Nucleus accumbens (tissue), 56 donors: ENCODE data around the gene CDIPT.

ENCODE experiments used
- DNase-seq, 56 donors: peaks; one replicate each; lab custom pipeline; 2025; lab: John Stamatoyannopoulos, UW

The CDIPT gene

GRCh38 chr16:29863669-29863984 is 601 bp upstream of the CDIPT start:
- DNase-seq = peak in 1 of 56 donors; percentile 38

- peak in 13 of 56 donors; percentile 16 to 58 (median 44) for DNase-seq
Measured at GRCh38 chr16:29862383-29862883, 593 bp downstream of the CDIPT start.

- no peak for DNase-seq
Measured at GRCh38 chr16:29860218-29860617, 2.8 kb downstream of the CDIPT start.

DNA sequence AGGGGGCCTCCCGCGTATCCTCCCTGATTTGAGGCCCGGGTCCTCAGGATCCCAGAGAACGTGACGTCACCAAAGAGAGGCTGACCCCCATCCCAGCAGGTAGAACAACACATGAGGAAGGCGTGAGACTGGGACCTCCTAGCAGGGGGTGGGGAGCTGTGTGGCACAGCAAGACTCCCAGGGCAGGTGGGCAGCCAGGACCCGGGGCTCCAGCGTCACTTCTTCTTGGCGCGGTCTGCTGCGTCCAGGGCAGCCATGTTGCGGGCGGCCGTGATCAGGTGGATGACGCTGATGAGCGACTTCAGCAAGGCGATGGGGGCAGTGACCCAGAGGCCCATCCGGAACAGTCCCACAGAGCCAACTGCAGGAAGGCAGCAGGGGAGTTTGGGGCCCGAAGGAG is 4.1 kb downstream of the CDIPT start:
- no peak for DNase-seq

DNA sequence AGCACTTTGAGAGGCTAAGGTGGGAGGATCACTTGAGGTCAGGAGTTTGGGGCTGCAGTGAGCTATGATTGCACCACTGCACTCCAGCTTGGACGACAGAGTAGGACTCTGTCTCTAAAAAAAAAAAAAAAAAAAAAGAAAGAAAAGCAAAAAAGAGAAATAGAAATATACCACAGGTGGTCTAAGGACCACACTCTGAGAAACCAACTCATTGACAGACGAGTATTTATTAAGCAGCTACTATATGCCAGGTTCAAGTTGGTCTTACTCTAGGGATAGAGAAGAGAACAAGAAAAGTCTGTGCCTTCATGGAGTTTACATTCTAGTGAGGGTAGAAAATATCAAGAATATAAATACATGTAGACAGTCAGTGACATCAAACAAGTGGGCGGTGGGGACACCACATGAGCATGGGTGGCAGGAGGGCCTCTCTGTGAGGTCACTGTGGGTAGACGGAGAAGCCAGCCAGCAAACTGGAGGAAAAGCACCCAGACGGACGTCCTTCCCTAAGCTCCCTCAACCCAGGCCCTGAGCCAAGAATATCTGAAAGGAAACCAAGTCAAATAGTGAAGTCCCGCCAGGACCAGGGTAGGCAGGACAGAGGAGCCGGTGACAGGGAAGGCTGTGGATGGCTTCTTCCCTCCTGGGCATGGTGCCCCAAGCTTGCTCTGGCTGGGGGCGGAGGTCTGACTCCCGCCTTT is 4.7 kb downstream of the CDIPT start:
- peak in 7 of 56 donors; percentile 2 to 63 (median 18) for DNase-seq

DNA sequence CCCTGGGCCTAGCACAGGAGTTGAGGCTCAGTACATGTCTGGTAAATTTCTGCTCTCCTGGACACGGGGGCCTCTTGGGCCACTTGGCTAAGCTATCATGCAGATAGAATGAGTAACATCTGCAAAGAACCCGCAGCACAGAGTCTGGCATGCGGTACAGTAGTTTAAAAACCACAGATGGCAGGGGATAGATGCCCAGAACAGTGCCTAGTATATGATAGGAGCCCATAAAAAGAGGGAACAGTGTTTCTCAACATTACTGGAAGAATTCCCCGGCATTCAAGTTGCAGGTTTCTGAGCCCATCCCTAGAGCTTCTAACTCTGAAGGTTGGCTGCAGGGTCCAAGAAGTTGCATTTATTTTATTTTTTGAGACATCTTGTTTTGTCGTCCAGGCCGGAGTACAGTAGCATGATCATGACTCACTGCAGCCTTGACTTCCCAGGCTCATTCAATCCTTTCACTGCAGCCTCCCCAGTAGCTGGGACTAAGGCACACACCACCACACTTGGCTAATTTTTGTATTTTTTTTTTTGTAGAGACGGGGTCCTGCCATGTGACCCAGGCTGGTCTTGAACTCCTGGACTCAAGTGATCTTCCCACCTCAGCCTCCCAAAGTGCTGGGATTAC is 5.8 kb downstream of the CDIPT start:
- DNase-seq = no peak

GRCh38 chr16:29854520-29855100 is 8.4 kb downstream of the CDIPT start:
- DNase-seq = no peak

- DNase-seq = no peak
Measured at GRCh38 chr16:29852654-29853053, 10.4 kb downstream of the CDIPT start.

- DNase-seq = no peak
Measured at GRCh38 chr16:29850998-29851397, 12.0 kb downstream of the CDIPT start.

DNA sequence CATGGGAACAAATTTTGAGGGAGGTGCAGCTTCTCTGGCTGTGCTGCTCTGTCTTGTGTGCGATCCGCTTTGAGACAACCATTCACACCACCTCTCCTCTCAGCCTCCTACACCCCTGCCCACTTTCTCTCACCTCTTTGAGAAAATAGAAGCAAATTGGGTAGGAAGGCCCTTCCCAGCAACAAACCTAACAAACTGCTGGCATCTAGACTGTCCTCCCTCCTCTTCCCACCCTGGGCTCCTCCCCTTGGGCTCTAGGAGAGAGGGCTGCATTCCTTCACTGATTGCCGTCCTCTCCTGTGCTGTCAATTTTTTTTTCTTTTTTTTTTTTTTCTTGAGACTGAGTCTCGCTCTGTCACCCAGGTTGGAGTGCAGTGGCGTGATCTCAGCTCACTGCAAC is 13.5 kb downstream of the CDIPT start:
- peak in 11 of 56 donors; percentile 3 to 51 (median 16) for DNase-seq

DNA sequence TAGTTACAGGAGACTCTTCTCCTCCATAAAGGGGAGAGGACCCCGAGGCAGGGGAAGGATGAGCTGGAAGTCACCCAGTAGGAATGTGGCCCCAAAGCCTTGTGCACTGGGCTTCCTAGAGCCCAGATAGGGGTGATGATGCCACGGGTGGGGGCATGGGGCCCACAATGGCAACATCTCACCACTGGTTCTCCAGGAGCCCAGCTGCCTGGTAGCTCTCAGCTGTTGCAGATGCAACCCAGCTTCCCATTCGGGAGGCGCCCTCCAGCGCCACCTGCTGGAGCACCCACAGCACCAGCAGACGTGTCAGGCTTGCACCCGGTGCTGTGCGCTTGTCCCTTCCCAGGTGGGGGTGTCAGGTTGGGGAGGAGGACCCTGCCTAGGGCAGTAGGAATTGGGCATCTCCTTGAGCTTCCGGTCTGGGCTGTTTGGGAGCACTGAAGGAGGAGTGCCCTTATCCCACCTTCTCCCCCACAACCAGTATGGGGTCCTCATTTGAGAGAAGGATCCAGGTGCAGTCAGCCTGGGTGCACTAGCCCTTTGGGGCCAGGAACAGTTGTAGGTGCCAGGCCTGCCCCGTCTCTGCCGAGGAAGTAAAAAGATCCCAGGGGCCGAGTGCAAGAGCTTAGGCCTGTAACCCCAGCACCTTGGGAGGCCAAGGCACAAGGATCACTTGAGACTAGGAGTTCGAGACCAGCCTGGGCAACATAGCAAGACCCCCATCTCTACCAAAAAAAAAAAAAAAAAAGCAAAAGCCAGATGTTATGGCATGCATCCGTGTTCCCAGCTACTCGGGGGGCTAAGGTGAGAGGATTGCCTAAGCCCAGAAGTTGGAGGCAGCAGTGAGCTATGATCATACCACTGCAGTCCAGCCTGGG is 14.4 kb downstream of the CDIPT start:
- peak in 49 of 56 donors; percentile 16 to 82 (median 40) for DNase-seq

DNA sequence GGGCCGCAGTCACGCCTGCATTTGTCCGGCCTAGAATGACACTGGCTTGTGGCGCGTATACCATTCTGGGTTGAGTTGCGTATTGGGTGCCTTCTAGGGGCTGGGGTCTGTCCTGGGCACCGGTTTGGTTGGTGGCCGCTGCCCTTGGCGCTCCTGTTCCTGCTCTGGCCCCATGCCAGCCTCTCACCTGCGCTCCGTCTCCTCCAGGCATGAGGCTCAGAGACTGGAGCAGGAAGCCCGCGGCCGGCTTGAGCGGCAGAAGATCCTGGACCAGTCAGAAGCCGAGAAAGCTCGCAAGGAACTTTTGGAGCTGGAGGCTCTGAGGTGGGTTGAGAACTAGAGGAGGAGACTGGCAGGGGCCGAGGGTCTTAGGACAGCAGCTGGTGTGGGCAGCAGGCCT is 17.4 kb downstream of the CDIPT start:
- no peak for DNase-seq

DNA sequence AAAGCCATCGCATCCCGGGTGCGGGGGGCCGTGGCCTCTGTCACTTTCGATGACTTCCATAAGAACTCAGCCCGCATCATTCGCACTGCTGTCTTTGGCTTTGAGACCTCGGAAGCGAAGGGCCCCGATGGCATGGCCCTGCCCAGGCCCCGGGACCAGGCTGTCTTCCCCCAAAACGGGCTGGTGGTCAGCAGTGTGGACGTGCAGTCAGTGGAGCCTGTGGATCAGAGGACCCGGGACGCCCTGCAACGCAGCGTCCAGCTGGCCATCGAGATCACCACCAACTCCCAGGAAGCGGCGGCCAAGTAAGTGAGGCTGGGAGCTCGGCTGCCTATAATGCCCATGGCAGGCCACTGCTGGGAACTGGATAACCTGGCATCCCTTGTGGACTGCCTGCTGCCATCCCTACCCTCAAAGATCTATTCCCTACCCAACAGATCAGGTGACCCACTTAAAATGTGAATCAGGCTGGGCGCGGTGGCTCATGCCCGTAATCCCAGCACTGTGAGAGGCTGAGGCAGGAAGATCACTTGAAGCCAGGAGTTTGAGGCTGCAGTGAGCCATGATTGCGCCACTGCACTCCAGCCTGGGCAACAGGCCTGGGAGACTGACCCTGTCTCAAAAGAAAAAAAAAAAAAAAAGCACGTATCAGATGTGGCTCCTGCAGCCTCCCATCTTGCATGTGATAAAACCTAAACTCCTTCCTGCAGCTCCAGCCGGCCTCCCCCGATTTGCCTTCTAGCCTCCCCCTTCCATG is 18.3 kb downstream of the CDIPT start:
- no peak for DNase-seq

DNA sequence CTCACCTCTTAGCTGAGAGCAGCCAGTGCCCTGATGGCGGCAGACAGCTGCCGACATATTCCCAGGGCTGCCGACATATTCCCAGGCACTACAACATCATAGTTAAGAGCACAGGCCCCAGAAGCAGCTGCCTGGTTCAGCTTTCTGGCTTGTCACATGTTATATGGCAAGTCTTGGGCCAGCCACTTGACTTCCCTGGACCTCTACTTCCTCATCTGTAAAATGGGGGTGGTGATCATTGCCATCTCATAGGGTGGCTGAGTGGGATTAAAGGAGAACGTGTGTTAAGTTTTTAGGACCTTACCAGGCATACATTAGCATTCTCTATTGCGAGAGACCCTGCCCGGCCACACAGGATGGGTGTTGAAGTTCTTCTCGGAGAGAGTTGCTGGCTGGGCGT is 19.1 kb downstream of the CDIPT start:
- no peak for DNase-seq

DNA sequence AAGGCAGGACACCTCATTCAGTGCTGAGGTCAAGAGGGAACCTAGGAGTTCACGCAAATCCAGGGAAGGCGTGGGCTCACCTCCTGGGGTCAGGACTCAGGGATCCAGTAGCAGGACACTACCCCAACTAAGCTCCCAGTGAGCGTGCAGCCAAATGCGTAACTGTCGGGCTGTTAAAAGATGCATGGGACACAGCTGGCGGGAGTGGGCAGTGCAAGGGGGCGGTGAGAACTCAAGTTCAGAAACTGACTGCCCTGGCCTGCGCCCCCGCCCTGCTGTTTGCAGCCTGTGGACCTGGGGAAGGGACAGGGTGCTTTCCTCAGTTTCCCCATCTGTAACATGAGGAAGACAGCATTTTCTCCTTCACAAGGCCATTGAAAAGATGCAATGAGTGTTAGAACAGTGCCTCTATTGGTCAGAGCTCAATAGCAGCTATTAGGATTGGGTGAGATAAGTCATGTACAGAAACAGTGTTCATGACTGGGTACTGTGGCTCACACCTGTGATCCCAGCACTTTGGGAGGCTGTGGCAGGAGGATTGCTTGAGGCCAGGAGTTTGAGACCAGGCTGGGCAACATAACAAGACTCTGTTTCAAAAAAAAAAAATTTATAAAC is 20.2 kb downstream of the CDIPT start:
- DNase-seq = no peak

- DNase-seq = no peak
Measured at GRCh38 chr16:29841631-29842030, 21.4 kb downstream of the CDIPT start.

- DNase-seq = no peak
Measured at GRCh38 chr16:29840240-29840639, 22.8 kb downstream of the CDIPT start.

DNA sequence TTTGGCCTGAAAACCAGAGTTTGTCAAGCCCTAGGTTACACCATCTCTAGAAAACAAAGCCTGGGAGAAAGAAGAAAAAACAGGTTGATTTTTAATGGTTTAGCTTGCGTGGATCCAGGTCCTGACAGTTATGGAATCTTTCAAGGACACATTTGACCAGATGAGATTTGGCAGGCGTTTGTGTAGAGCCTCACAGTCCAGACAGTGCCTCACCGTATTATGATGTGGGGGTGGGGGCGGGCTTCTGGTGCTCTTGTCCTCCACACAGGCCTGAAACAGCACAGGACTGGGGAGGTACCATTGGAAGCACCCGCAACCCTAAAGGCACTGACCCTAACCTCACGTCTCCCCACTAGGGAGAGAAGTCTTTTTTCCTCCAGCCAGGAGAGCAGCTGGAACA is 23.2 kb downstream of the CDIPT start:
- DNase-seq = no peak

GRCh38 chr16:29837841-29838240 is 25.2 kb downstream of the CDIPT start:
- DNase-seq = no peak

- DNase-seq = no peak
Measured at GRCh38 chr16:29836623-29837022, 26.4 kb downstream of the CDIPT start.
